Fibroblast of lung (primary cell): ENCODE results near the gene POLR1G. TPM values are rescaled to one million over a fixed set of nuclear protein-coding genes. Genes with fewer than 3 reads are reported as not detected.

Source experiments
- DNase-seq, 2 donors: peaks; one replicate each; pipeline versions ENCODE4 v3.0.0 to v3.0.0-alpha.2; 2010; ENCODE audit warnings: low read depth in 2 of 2
- H2AFZ ChIP-seq: 2 replicates; pipeline ENCODE4 v1.5.1; 2012; ENCODE audit warnings: low read length, control low read depth, inconsistent platforms
- H3K27ac ChIP-seq: 2 replicates; pipeline ENCODE4 v1.5.1; 2011; ENCODE audit warnings: low read length, control low read depth; ENCODE audit not compliant: insufficient read depth
- H3K27me3 ChIP-seq: 2 replicates; pipeline ENCODE4 v1.5.1; 2011; ENCODE audit warnings: mild to moderate bottlenecking, low read length; ENCODE audit not compliant: control insufficient read depth, insufficient read depth
- H3K36me3 ChIP-seq: 2 replicates; pipeline ENCODE4 v1.5.1; 2011; ENCODE audit warnings: low read length; ENCODE audit not compliant: control insufficient read depth, insufficient read depth
- H3K4me1 ChIP-seq: 2 replicates; pipeline ENCODE4 v1.5.1; 2011; ENCODE audit warnings: low read length; ENCODE audit not compliant: control insufficient read depth, insufficient read depth; ENCODE audit errors: extremely low read depth
- H3K4me2 ChIP-seq: 2 replicates; pipeline ENCODE4 v1.5.1; 2011; ENCODE audit warnings: low read length, control low read depth; ENCODE audit not compliant: insufficient read depth; ENCODE audit errors: extremely low read depth
- H3K4me3 ChIP-seq, 4 experiments: fragments of 200-600 bp in 1 of 4; sonication (generic) in 1 of 4; replicated peaks in 1 of 4; 2 replicates each; pipeline ENCODE4 v1.5.1; 2011 to 2016; ENCODE audit warnings: low read length in 4 of 4, low read depth in 3 of 4, mild to moderate bottlenecking in 3 of 4, control low read depth in 2 of 4, inconsistent platforms in 1 of 4, mixed read lengths in 1 of 4; ENCODE audit not compliant: insufficient read depth in 1 of 4; ENCODE audit errors: control extremely low read depth in 1 of 4
- H3K79me2 ChIP-seq: 2 replicates; pipeline ENCODE4 v1.5.1; 2012; ENCODE audit warnings: mild to moderate bottlenecking, low read length, inconsistent platforms; ENCODE audit not compliant: control insufficient read depth, insufficient read depth
- H3K9ac ChIP-seq: 2 replicates; pipeline ENCODE4 v1.5.1; 2011; ENCODE audit warnings: mild to moderate bottlenecking, low read length, control low read depth; ENCODE audit not compliant: insufficient read depth
- H3K9me3 ChIP-seq: 2 replicates; pipeline ENCODE4 v1.5.1; 2012; ENCODE audit warnings: low read depth, low read length; ENCODE audit not compliant: control insufficient read depth, insufficient read depth
- H4K20me1 ChIP-seq: 2 replicates; pipeline ENCODE4 v1.5.1; 2011; ENCODE audit warnings: low read length; ENCODE audit not compliant: control insufficient read depth, insufficient read depth; ENCODE audit errors: extremely low read depth
- EZH2 ChIP-seq: IDR thresholded peaks from 2 replicates; pipeline ENCODE4 v1.5.1; 2012; ENCODE audit warnings: low read length, control low read depth, mild to moderate bottlenecking; ENCODE audit errors: missing control alignments
- polyA plus RNA-seq, 2 donors: library from polyadenylated mRNA; depleted of rRNA in 1 of 2; stranded (reverse) in 1 of 2; unstranded in 1 of 2; fragments of >200 nt; gene quantifications; 2 replicates each; pipeline ENCODE4 v1.2.1, GENCODE V29; 2011 to 2012; ENCODE audit warnings: missing spikeins in 1 of 2
- total RNA-seq: library from RNA; depleted of rRNA; stranded (reverse); fragments of >200 nt; gene quantifications from 2 replicates; pipeline ENCODE4 v1.2.1, GENCODE V29; 2014
- TF ChIP-seq, protein P1 (sequence below), 2 donors: IDR thresholded peaks in 1 of 2; conservative IDR thresholded peaks in 1 of 2; 1 replicate in 1 of 2; 2 replicates in 1 of 2; pipeline ENCODE4 v1.5.1; 2011 to 2012; ENCODE audit warnings: low read length in 2 of 2, control low read depth in 1 of 2, inconsistent platforms in 1 of 2, low read depth in 1 of 2, mild to moderate bottlenecking in 1 of 2

Gene POLR1G
- total and polyA plus RNA-seq, 2 donors (not counting 1 experiment from before 2014, with no cell fraction given) = 3.6 to 4.7 TPM

- no peak overlapping the region for H3K4me3 ChIP-seq
- H3K27ac ChIP-seq = no peak overlapping the region
- H3K27me3 ChIP-seq = no peaks in the 10 kb centered on the region
- no peak for DNase-seq
- no peak overlapping the region for H2AFZ ChIP-seq
- H3K4me1 ChIP-seq = no peaks in the 10 kb centered on the region
- TF ChIP-seq, protein P1, sequence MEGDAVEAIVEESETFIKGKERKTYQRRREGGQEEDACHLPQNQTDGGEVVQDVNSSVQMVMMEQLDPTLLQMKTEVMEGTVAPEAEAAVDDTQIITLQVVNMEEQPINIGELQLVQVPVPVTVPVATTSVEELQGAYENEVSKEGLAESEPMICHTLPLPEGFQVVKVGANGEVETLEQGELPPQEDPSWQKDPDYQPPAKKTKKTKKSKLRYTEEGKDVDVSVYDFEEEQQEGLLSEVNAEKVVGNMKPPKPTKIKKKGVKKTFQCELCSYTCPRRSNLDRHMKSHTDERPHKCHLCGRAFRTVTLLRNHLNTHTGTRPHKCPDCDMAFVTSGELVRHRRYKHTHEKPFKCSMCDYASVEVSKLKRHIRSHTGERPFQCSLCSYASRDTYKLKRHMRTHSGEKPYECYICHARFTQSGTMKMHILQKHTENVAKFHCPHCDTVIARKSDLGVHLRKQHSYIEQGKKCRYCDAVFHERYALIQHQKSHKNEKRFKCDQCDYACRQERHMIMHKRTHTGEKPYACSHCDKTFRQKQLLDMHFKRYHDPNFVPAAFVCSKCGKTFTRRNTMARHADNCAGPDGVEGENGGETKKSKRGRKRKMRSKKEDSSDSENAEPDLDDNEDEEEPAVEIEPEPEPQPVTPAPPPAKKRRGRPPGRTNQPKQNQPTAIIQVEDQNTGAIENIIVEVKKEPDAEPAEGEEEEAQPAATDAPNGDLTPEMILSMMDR (conservative IDR thresholded peaks at IDR 0.05 in 1 of 2, IDR thresholded peaks at IDR 0.05 in 1 of 2; ENCODE audit: low read depth in 1 of 2, low read length in 2 of 2) = no peak
- TF ChIP-seq EZH2 = no peak
- H3K36me3 ChIP-seq = no peaks in the 10 kb centered on the region
- H3K79me2 ChIP-seq = no peaks in the 10 kb centered on the region
- no peak overlapping the region for H3K4me2 ChIP-seq
- H3K9me3 ChIP-seq = no peaks in the 10 kb centered on the region
- no peaks in the 10 kb centered on the region for H4K20me1 ChIP-seq
- no peak overlapping the region for H3K9ac ChIP-seq
These were observed 10.4 kb upstream of the POLR1G start for GRCh38 chr19:45395821-45396617.

DNA sequence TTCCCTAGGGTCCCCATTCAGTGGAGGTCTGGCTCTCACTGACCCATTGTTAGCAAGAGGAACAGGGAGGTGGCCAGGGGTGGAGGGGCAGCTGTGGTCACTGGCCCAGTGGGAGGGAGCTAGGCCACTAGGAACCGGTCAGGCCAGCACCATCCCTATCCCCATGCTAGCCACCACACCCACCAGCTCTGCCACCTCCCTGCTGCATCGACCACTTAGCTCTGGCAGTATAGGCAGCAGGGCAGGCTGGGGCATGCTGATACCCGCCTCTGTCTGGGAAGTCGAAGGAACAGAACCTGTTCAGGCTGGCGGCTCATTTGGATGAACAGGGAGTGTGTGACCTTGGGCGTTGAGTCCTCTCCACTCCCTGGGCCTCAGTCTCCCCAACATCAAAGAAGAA is 6.3 kb upstream of the POLR1G start:
- Histone ChIP-seq H3K27me3 (no peaks in the 10 kb centered on the region), H3K27ac (no peak overlapping the region), H3K4me3 (no peak overlapping the region), H3K9ac (no peak overlapping the region), H3K4me1 (peaks cover 8% of the 10 kb centered on the region), H2AFZ (no peak overlapping the region), H3K79me2 (no peaks in the 10 kb centered on the region), H3K4me2 (no peak overlapping the region), H4K20me1 (no peaks in the 10 kb centered on the region), H3K36me3 (no peaks in the 10 kb centered on the region), H3K9me3 (no peaks in the 10 kb centered on the region)
- no peak for DNase-seq
- TF ChIP-seq, protein P1 (conservative IDR thresholded peaks at IDR 0.05 in 1 of 2, IDR thresholded peaks at IDR 0.05 in 1 of 2; ENCODE audit: low read depth in 1 of 2, low read length in 2 of 2) = no peak
- no peak for TF ChIP-seq EZH2

DNA sequence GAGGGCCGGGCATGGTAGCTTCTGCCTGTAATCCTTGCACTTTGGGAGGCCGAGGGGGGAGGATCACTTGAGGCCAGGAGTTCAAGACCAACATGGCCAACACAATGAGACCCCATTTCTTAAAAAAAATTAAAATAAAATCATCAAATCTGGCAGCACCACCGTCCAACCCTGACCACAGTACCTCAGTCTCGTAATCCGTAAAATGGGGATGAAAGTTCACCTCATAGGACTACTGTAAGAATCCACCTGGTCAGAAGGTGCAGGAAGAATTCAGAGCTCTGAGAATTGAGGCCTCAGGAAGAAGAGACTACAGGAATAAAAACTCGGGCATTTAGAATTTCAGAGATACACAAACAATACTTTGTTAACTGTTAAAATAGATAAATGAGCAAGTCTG is 4.6 kb upstream of the POLR1G start:
- Histone ChIP-seq H3K4me3 (no peak overlapping the region), H3K27me3 (no peaks in the 10 kb centered on the region), H4K20me1 (no peaks in the 10 kb centered on the region), H3K9ac (no peak overlapping the region), H3K36me3 (no peaks in the 10 kb centered on the region), H3K79me2 (peaks cover 1% of the 10 kb centered on the region), H3K4me1 (peaks cover 8% of the 10 kb centered on the region), H2AFZ (no peak overlapping the region), H3K9me3 (no peaks in the 10 kb centered on the region), H3K4me2 (no peak overlapping the region), H3K27ac (no peak overlapping the region)
- no peak for DNase-seq
- TF ChIP-seq EZH2 = no peak
- TF ChIP-seq, protein P1 (conservative IDR thresholded peaks at IDR 0.05 in 1 of 2, IDR thresholded peaks at IDR 0.05 in 1 of 2; ENCODE audit: low read depth in 1 of 2, low read length in 2 of 2) = no peak
